Measurements from ENCODE around the gene SYT15B.
"Not testable (repeated sequence)": the region's sequence is repeated elsewhere in the genome, so short reads cannot be mapped to it uniquely, and the experiment has no call there.

The SYT15B gene

DNA sequence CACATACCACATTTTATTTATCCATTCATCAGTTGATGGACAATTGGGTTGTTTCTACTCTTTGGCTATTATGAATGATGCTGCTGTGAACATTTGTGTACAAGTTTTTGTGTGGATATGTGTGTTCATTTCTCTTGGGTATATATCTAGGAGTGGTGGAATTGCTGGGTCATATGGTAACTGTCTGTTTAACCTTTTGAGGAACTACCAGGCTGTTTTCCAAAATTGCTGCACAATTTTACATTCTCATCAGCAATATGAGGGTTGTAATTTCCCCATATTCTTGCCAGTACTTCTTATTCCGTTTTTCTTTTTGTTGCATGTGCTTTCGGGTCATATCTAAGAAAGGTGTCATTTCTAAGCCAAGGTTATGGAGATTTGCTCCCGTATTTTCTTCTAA, 38.3 kb downstream of the SYT15B start:
- not testable (repeated sequence) for DNase-seq

GRCh38 chr10:47724119-47724518, 39.3 kb downstream of the SYT15B start:
- not testable (repeated sequence) for DNase-seq

DNA sequence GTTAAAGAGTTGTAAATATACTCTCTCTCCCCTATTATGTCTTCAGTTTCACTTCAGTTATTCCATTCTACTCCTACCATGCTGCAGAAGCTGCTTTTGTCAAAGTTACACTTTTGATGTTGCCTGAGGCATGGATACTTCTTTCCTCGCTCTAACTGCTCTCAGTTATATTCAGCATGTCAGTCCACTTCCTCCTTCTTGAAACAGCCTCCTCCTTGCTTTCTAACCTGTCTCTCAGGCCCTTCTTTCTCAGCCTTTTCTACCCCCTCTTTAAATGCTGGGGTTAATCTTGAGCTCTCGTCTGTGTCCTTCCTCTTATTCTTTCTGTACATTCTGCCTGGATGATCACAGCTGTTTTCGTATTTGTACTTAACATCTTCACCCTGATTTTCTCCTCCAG, 40.0 kb downstream of the SYT15B start:
- DNase-seq: not testable (repeated sequence)

DNA sequence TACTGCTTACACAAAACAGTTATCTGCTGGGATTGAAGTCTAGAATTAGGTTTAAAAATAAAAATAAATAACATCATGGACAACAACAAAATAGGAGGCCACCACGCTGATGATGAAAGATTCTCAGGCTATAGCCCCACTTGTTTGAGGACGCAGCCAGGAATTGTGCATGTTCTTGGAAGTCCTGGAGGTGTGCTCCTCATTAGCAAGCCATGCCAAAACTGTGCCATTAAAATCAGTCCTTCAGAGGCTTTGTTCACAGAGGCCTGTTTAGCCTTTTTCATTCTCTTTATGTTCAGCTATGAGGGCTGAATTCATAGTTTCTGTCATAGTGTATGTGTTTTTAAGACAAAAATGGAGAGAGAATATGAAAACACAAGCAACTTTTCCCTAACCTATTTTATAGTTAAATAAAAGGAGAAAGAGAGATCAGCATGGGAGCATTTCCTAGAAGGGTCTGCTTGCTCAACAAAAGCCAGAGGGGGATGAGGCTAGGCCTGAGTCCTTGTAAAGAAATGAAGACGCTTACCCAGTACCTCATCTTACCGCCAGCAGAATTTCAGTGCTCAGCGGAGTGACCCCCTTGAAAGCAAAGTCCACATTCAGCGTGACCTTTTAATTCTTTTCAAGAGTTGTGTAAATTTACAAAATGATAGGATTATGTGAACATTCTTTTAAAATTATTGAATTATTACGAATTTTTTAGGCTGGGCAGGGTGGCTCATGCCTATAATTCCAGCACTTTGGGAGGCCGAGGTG, 46.2 kb downstream of the SYT15B start:
- not testable (repeated sequence) for DNase-seq
